GM19372 (cell line): Measurements from ENCODE around the gene MEAK7.

Experiments used
- ATAC-seq: cut with Tn5 transposase; IDR thresholded peaks from one replicate; pipeline ENCODE4 v1.9.1; 2021; ENCODE audit warnings: mild to moderate bottlenecking, low read depth, moderate library complexity; ENCODE audit not compliant: unreplicated experiment

MEAK7 gene

DNA sequence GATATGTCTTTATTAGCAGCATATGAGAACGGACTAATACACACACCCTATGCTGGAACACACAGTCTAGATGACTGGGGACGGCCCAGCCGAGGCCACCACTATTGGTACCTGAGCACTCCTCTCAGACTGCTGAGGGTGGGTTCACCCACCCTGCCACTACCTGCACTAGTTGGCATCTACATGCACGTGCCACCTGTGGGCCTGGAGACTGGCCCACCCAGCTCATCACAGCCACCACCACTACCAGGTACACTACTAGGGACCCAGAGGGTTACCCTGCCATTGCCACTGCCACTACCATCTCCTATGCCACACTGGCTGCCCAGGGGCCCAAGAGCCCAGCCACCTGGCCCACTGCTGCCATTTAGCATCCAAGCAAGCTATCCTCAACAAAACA lies 32.5 kb downstream of the MEAK7 start:
- ATAC-seq, result no peak

DNA sequence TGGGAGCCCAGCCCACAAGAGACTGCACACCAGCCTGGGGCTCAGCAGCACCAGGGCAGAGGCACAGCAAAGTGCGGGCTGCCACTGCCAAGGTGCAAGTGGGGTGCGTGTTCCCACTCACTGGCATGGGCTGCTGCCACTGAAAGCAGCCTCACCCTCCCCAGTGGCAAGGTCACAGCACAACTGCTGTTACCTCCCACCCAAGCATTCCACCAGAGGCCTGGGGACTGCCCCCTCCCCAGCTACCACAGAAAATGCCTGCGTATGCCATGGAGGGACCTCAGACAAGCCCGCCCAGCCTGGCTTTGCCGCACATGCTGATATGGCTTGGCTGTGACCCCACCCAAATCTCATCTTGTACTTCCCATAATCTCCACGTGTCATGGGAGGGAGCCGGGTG lies 33.1 kb downstream of the MEAK7 start:
- ATAC-seq, result no peak

DNA sequence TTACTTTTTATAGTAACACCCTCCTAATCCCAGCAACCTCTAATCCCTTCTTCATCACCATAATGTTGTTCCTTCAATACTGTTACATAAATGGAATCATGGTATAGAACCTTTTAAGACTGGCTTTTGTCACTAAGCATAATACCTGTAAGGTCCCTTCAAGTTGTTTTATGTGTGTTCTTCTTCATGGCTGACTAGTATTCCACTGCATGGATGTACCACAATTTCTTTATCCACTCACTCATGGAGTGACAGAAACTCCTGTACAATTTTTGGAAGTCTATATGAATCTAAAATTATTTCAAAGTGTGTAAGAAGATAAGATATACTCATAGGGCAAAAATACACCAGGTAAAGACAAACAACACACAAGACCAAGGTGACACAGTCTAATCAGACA lies 36.8 kb downstream of the MEAK7 start:
- ATAC-seq, result no peak

DNA sequence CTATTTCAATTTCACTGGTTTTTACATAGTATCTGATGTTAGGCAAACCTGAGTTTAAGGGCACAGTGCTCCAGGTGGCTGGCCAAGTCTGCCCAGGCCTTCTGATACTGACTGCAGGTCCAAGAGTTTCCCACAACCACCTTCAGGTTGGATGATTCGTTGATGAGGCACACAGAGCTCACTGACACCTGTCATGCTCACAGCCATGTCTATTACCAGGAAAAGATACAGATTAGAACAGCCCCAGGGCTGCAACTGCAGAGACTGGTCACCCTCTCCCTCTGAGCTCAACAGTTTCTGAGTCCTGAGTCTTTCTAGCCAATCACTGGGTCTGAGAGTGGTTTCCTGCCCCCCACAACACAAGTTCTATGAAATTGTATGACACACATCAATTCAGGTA lies 37.2 kb downstream of the MEAK7 start:
- no peak for ATAC-seq

DNA sequence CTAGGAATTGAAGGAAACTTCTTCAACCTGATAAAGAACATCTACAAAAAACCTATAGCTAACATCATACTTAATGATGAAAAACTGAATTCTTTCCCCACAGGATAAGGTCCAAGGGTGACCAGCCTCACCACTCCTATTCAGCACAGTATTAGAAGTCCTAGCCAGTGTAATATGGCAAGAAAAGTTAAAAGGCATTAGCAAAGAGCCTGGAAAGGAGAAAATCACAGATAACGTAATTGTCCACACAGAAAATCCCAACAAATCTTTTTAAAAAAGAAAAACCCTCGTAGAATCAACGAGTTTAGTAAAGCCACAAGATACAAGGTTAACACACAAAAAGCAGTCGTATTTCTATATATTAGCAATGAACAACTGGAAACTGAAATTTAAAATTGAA lies 37.8 kb downstream of the MEAK7 start:
- ATAC-seq, result no peak

DNA sequence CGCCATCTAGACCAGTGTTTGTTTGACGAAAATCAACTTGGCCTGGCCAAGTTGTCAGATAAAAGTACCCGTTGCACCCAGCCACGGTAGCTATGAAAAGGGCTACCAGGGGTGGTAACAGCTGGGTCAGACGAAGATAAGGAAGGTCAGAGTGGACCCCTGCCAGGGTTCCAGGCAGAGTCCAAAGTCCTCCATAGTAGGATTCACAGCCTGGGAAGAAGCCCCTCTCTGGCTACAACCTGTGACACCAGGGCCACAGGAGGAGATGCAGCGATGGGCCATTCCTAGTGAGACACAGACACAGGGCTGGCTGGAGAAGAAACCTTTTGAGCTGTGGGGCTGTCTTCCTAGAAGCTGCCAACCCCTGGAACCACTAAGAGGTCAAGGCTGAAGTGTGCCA lies 39.3 kb downstream of the MEAK7 start:
- no peak for ATAC-seq

DNA sequence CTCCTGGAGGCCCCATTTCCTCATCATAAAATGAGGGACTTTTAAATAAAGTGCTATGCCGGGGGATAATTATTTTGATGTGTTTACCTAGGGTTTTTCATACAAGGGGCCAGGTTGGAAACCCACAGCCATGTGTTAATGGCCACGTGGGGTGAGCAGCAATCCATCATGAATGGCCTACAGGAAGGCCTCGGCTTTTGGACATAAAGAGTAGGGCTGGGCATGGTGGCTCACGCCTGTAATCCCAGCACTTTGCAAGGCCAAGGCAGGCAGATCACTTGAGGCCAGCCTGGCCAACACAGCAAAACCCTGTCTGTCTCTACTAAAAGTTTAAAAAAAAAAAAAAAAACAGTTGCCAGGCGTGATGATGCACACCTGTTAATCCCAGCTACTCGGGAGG lies 40.3 kb downstream of the MEAK7 start:
- ATAC-seq, result no peak

DNA sequence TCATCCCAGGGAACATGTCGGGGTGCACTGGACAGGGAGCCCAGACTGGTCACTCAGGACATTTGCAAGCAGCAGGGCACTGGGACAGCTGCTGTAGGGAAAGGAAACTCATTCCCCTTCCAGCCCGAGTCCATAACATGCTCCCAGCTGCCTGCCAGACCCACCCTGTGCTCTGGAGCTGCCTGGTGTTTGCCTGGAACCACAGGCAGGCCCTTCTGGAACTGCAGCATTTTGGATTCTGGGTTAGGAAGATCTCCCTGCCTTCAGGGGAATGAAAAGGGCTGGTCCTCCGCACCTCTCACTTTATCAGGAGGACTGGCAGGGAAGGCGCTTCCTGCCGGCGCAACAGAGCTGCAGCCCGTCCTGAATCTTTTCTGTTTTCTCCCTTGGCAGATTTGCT lies 41.2 kb downstream of the MEAK7 start:
- no peak for ATAC-seq

DNA sequence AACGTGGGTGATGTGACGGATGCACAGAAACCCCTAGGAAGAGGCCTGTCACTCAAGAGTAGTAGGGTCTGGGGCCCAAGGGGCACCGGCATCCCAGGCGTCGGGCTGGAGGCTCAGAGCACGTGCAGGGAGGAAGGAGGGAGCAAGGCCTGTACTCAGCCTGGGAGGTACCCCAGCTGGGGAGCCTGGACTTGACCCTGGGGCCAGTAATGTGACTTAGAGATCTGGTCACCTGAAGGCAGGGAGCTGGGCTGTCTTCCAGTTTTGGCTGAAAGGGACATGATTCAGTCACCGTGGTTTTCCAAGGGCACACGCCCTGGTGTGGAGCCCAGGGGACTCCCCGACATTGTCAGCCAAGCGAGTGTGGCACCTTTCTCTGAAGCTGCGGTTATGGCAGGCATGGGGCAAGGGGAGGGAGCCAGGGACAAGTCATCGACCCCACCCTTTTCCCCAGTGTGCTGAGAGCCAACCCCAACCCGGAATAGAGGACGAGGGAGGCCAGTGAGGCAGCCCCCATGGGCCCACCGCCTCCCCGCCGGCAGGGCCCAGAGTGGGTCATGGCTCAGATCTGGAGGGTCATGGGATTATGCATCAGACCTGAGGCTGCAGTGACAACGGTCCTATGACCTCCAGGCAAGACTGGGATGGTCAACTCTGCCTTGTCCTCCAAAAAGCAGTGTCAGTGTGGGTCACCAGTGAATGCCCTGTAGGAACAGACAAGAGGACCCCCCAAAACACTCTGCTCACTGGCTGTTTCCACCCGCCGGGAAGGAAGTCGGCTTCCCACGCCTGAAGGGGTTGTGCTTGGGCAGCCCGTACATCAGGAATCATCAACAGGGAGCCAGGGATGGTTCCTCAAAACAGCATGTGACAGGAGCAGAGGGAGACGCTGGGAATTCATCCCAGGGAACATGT lies 41.9 kb downstream of the MEAK7 start:
- no peak for ATAC-seq

DNA sequence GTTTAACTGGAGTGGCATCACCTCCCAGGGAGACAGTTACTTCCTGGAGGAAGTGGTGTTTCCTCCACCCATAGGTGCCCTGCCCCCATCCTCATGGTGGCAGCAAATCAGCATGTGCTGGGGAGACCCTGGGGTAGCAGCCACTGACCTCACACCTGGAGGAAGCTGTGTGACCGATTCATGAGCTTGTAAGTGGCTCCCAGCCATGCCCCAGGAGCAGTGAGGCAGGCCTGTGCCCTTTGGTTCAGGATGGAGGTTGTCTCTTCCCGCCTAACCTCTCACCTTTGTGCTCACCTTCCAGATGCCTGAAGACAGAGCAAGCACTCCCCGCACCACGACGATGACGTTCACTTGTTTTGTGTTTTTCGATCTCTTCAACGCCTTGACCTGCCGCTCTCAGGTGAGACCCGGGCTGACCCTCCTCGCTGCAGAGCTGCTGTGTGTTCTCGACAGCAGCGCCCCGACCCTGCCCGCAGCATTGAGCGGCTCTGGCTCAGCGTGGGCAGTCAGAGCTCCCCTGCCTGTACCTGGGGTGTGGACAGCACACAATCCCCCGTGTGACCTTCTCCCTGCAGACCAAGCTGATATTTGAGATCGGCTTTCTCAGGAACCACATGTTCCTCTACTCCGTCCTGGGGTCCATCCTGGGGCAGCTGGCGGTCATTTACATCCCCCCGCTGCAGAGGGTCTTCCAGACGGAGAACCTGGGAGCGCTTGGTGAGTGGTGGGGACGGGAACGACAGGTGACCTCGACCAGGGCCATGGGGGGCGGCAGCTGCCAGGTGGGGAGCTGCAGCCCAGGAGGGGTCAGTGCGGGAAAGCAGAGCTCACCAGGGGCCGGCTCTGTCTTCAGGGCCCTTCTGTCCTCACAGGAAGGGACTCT lies 42.8 kb downstream of the MEAK7 start:
- ATAC-seq, result no peak

DNA sequence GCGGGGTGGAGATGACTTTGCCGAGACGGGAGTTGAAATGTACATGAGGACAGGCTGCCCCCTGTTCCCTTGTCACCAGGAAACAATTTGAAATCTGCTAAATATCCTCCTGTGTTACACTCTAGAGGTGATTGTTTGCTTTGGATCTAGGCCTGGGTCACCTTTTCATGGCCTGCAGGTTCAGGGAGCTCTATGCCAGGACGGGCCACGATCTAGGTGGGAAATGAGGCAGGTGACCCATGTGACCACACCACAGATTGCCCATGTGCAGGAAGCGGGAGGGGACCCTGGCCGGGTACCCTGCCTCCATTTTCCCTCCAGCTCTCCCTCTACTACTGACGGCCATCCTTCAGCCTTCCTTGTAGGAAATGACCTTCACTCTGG lies 43.4 kb downstream of the MEAK7 start:
- no peak for ATAC-seq

DNA sequence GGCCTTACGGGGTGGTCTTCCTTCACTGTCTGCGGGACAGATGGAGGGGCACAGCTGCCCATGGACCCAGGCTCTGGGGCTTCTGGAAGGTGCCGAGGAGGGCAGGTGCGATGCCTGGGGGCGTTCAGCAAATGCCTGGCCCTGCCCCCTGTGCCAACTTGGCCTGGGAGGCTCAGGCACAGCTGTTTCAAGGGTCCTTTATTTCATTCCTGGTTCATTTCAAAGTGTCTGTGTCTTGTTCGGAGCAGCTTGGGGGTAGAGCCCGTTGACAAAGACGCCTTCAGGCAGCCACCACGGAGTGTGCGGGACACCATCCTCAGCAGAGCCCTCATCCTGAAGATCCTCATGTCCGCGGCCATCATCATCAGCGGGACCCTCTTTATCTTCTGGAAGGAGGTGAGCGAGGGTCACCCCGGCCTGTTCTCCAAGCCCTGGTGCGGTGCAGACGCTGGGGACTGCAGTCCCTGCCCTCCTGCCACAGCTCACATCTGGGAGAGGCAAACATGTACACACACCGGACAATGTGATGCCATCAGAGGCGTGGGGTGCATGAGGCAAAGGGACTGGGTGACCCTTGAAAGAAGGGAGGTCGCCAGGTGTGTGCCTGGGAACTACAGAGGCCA lies 43.9 kb downstream of the MEAK7 start:
- ATAC-seq, result no peak

DNA sequence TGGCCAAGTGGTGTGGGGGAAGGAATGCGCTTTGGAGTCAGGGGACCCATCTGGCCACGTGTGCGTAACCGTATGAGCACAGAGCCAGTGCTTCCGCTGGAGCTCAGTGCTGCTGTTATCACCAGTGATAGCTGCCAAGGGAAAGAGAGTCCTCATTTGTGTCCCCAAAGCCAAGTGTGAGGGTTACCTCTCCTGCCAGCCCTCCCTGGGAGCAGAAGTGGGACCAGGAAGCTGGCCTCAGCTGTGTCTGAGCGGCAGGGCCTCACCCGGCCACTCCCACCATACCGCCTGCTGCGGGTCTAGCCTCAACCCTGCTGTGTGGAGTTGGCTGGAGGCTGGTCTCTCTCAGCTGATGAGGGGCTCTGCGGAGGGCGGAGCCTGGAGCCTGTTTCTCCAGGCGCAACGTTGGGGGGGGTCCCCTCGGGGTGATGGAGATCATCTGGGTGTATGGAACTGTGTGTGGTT lies 44.5 kb downstream of the MEAK7 start:
- ATAC-seq, result no peak

DNA sequence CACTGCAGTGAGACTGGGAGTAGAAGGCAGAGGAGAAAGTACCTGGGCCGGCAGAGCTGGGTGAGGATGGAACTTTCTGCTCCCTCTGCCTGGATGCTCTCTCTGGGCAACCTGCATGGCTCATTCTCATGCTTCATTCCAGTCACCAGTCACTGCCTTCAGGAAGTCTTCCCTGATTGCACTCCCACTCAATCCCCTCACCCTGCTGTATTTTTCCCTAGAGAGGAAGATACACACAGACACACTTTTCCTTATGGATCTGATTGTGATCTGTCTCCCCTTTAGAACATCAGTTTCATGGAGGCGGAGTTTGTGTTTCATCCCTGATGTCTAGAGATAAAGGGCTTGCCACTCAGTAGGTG lies 44.9 kb downstream of the MEAK7 start:
- ATAC-seq, result no peak

DNA sequence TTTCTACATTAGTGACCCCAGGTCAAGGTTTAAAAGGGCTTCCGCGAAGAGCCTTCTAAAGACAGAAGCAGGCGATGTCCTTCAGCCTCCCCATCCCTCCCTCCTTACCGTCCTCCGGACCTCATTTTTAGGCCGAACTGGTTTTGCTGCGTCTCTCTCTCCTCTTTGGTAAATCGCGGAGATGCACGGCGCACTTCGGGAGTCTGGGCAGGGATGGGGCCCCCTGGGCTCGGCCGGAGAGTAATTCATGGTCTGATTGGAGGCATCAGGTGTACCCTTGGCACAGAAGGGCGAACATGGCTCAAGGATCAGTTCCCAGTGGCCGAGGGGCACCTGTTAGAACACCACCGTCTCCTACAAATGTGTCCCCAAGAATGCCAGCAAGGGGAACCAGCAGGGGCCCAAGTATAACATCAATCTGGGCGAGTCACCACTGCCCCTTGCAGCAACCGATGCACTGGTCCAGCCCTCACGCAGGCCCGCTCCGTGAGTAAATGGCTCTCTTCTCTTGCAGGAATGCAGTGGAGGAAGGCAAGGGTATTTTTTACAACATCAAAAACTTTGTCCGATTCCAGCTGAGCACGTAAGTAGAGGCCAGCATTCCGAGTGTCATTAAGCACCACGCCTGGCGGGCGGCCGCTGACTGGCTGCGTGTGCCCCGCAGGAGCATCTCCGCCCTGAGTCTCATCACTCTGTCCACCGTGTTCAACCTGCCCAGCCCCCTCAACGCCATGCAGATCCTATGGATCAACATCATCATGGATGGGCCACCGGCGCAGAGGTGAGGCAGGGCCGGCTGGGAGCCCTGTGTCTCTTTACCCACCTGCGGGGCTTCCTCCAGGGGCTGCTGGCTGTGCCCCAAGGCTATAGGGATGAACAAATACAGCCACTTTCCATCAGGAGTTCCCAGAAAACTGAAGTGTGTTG lies 45.6 kb downstream of the MEAK7 start:
- no peak for ATAC-seq

DNA sequence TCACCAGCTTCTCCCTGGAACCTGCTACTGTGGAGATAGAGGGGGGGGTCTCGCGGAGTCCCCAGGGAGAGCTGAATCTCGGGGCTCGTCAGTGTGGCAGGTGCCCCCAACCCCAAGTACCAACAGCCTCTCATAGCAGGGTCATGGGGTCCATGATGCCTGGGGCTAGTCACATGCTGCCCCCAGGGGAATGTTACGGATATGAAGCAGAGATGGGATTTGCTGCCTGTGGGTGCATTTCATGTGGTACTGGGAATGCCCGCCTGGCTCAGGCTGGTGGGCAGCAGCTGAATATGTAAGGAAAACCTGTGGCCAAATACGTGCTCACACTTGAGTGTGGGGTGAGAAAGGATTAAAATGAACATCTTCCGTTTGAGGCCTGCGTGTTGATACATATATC lies 49.4 kb downstream of the MEAK7 start:
- no peak for ATAC-seq
